B cell (primary cell): ENCODE data around the gene STPG1.

Source experiments
- CTCF ChIP-seq: fragments of 200-600 bp; IDR thresholded peaks from one replicate; pipeline ENCODE4 v1.8.0; 2022; ENCODE audit warnings: antibody characterized with exemption, mild to moderate bottlenecking
- EZH2 ChIP-seq: IDR thresholded peaks from 2 replicates; pipeline ENCODE4 v1.6.1; 2012; ENCODE audit warnings: borderline replicate concordance, low read depth, mild to moderate bottlenecking, moderate library complexity, low read length; ENCODE audit not compliant: insufficient read depth, poor library complexity, severe bottlenecking

- TF ChIP-seq CTCF (no peak), EZH2 (no peak)
Measured at GRCh38 chr1:24416666-24417391, 3.2 kb upstream of the STPG1 start.
